H1 (cell line): ENCODE measurements around the gene LIPE. TPM values are rescaled to one million over a fixed set of nuclear protein-coding genes. Genes with fewer than 3 reads are reported as not detected.

Experiments
- CTCF ChIA-PET: fragments of 300-600 bp; sonication (Branson Sonifier 250); formaldehyde crosslinking; loops from one replicate; lab custom pipeline; 2021; ENCODE audit not compliant: partially characterized antibody; lab: Charles Lee
- POLR2A ChIA-PET: fragments of 300-600 bp; sonication (Branson Sonifier 250); formaldehyde crosslinking; loops from one replicate; lab custom pipeline; 2021; ENCODE audit warnings: inconsistent platforms; ENCODE audit not compliant: partially characterized antibody; lab: Charles Lee
- DNase-seq, 2 experiments: peaks; one replicate each; pipeline versions ENCODE4 v3.0.0 to v3.0.0-alpha.2; 2010 to 2022; ENCODE audit warnings: low spot score in 2 of 2, low read depth in 1 of 2, mixed read lengths in 1 of 2
- FAIRE-seq: peaks from 2 replicates; lab custom pipeline; 2011; peaks lifted over from hg19 to GRCh38; lab: Jason Lieb, UNC
- H2AFZ ChIP-seq: 2 replicates; pipeline ENCODE4 v1.8.1; 2012; ENCODE audit warnings: low read length, inconsistent platforms
- H2AK5ac ChIP-seq: 2 replicates; pipeline ENCODE4 v1.6.1; 2013; ENCODE audit warnings: low read depth, low read length
- H2BK120ac ChIP-seq: replicated peaks from 2 replicates; pipeline ENCODE3; 2013; ENCODE audit warnings: low read depth, low read length, inconsistent platforms
- H2BK12ac ChIP-seq: 2 replicates; pipeline ENCODE4 v1.6.1; 2013; ENCODE audit warnings: low read depth, low read length
- H2BK15ac ChIP-seq: 2 replicates; pipeline ENCODE4 v1.6.1; 2013; ENCODE audit warnings: low read length
- H2BK20ac ChIP-seq: 2 replicates; pipeline ENCODE4 v1.6.1; 2013; ENCODE audit warnings: low read length
- H2BK5ac ChIP-seq: 2 replicates; pipeline ENCODE4 v1.6.1; 2013; ENCODE audit warnings: low read depth, low read length
- H3K14ac ChIP-seq: 2 replicates; pipeline ENCODE4 v1.6.1; 2013; ENCODE audit warnings: inconsistent platforms; ENCODE audit not compliant: insufficient read length
- H3K18ac ChIP-seq: 2 replicates; pipeline ENCODE4 v1.6.1; 2013; ENCODE audit warnings: low read length; ENCODE audit errors: extremely low read depth
- H3K23ac ChIP-seq: 2 replicates; pipeline ENCODE4 v1.6.1; 2013; ENCODE audit warnings: inconsistent platforms; ENCODE audit not compliant: insufficient read length
- H3K23me2 ChIP-seq: 2 replicates; pipeline ENCODE4 v1.6.1; 2013; ENCODE audit warnings: low read depth, low read length
- H3K27ac ChIP-seq: 2 replicates; pipeline ENCODE4 v1.6.1; 2011; ENCODE audit warnings: low read depth, low read length, inconsistent platforms
- H3K27me3 ChIP-seq, 4 experiments: replicated peaks in 1 of 4; 1 replicate in 1 of 4; 2 replicates in 3 of 4; pipeline versions ENCODE4 v1.6.1 to v1.8.1; 2011 to 2013; ENCODE audit warnings: low read length in 3 of 4, mild to moderate bottlenecking in 3 of 4, inconsistent platforms in 2 of 4, mixed read lengths in 2 of 4, moderate library complexity in 1 of 4; ENCODE audit not compliant: control insufficient read depth in 3 of 4, insufficient read depth in 3 of 4; ENCODE audit errors: extremely low read depth in 1 of 4
- H3K36me3 ChIP-seq, 4 experiments: 2 replicates each; pipeline versions ENCODE4 v1.6.1 to v1.8.1; 2011 to 2013; ENCODE audit warnings: mild to moderate bottlenecking in 4 of 4, low read length in 3 of 4, moderate library complexity in 2 of 4, control low read depth in 1 of 4, inconsistent platforms in 1 of 4; ENCODE audit not compliant: insufficient read depth in 4 of 4, control insufficient read depth in 2 of 4
- H3K4ac ChIP-seq: replicated peaks from 2 replicates; pipeline ENCODE3; 2013; ENCODE audit warnings: low read length, low read depth, mixed read lengths, inconsistent platforms; ENCODE audit not compliant: insufficient read length
- H3K4me1 ChIP-seq, 4 experiments: replicated peaks in 1 of 4; 1 replicate in 1 of 4; 2 replicates in 3 of 4; pipeline versions ENCODE4 v1.6.1 to v1.8.1; 2011 to 2013; ENCODE audit warnings: low read length in 3 of 4, inconsistent platforms in 2 of 4, mixed read lengths in 1 of 4; ENCODE audit not compliant: insufficient read depth in 4 of 4, control insufficient read depth in 3 of 4
- H3K4me2 ChIP-seq, 2 experiments: 2 replicates each; pipeline versions ENCODE4 v1.6.1 to v1.8.1; 2011 to 2013; ENCODE audit warnings: low read depth in 2 of 2, low read length in 2 of 2, control low read depth in 1 of 2, inconsistent platforms in 1 of 2, mild to moderate bottlenecking in 1 of 2; ENCODE audit not compliant: insufficient read depth in 1 of 2
- H3K4me3 ChIP-seq, 4 experiments: fragments of 200-600, 300-600 bp in 1 of 4; sonication (generic), shearing (Covaris generic), sonication (Bioruptor Twin) in 1 of 4; 2 replicates each; pipeline versions ENCODE4 v1.5.1 to v1.8.1; 2011 to 2016; ENCODE audit warnings: low read length in 4 of 4, low read depth in 3 of 4, control low read depth in 2 of 4, inconsistent platforms in 2 of 4, mild to moderate bottlenecking in 2 of 4, mixed read lengths in 1 of 4, moderate library complexity in 1 of 4; ENCODE audit not compliant: insufficient read depth in 2 of 4; ENCODE audit errors: extremely low read depth in 1 of 4
- H3K56ac ChIP-seq: replicated peaks from 2 replicates; pipeline ENCODE3; 2013; ENCODE audit warnings: low read depth, mild to moderate bottlenecking, mixed read lengths, low read length, inconsistent platforms; ENCODE audit not compliant: insufficient read length
- H3K79me1 ChIP-seq: 2 replicates; pipeline ENCODE4 v1.6.1; 2013; ENCODE audit warnings: low read depth, low read length, control low read depth
- H3K79me2 ChIP-seq, 2 experiments: 2 replicates each; pipeline versions ENCODE4 v1.6.1 to v1.8.1; 2012 to 2013; ENCODE audit warnings: low read length in 2 of 2, mild to moderate bottlenecking in 2 of 2, inconsistent platforms in 1 of 2; ENCODE audit not compliant: insufficient read depth in 2 of 2, control insufficient read depth in 1 of 2
- H3K9ac ChIP-seq, 4 experiments: replicated peaks in 1 of 4; 1 replicate in 1 of 4; 2 replicates in 3 of 4; pipeline versions ENCODE4 v1.6.1 to v1.8.1; 2011 to 2013; ENCODE audit warnings: low read depth in 3 of 4, low read length in 3 of 4, control low read depth in 2 of 4, mild to moderate bottlenecking in 2 of 4, moderate library complexity in 2 of 4, inconsistent platforms in 1 of 4; ENCODE audit errors: extremely low read depth in 1 of 4
- H3K9me3 ChIP-seq, 2 experiments: 2 replicates each; pipeline versions ENCODE4 v1.6.1 to v1.8.1; 2012 to 2013; ENCODE audit warnings: mild to moderate bottlenecking in 2 of 2, moderate library complexity in 2 of 2, control low read depth in 1 of 2, inconsistent platforms in 1 of 2, low read depth in 1 of 2, low read length in 1 of 2, mixed read lengths in 1 of 2; ENCODE audit not compliant: insufficient read depth in 2 of 2
- H4K20me1 ChIP-seq, 2 experiments: replicated peaks in 1 of 2; 2 replicates each; pipeline versions ENCODE3 to v1.8.1; 2011 to 2013; ENCODE audit warnings: inconsistent platforms in 2 of 2, low read length in 2 of 2, mild to moderate bottlenecking in 1 of 2; ENCODE audit not compliant: insufficient read depth in 2 of 2, control insufficient read depth in 1 of 2
- H4K5ac ChIP-seq: 2 replicates; pipeline ENCODE4 v1.6.1; 2013; ENCODE audit warnings: low read length, low read depth, mixed read lengths, inconsistent platforms; ENCODE audit not compliant: insufficient read length
- H4K8ac ChIP-seq: 2 replicates; pipeline ENCODE4 v1.8.0; 2013; ENCODE audit warnings: mild to moderate bottlenecking, moderate library complexity, low read length, inconsistent platforms; ENCODE audit not compliant: insufficient read depth; ENCODE audit errors: extremely low read depth
- H4K91ac ChIP-seq: replicated peaks from 2 replicates; pipeline ENCODE3; 2013; ENCODE audit warnings: low read length, mixed read lengths, inconsistent platforms; ENCODE audit not compliant: insufficient read length
- CBX5 ChIP-seq: fragments of 300-800, 300-1000 bp; sonication (generic); IDR thresholded peaks from 2 replicates; pipeline ENCODE4 v1.7.1; 2016; ENCODE audit warnings: antibody characterized with exemption, low read length, low read depth
- CBX8 ChIP-seq: fragments of 300-800, 300-1000 bp; sonication (generic); IDR thresholded peaks from 2 replicates; pipeline ENCODE4 v1.7.1; 2016; ENCODE audit warnings: low read depth, low read length, borderline replicate concordance
- CHD1 ChIP-seq: IDR thresholded peaks from 2 replicates; pipeline ENCODE4 v1.6.1; 2012; ENCODE audit warnings: low read depth, low read length, improper control_type of control experiment
- CTBP2 ChIP-seq: IDR thresholded peaks from 2 replicates; pipeline ENCODE4 v1.7.0; 2011; ENCODE audit warnings: borderline replicate concordance, mild to moderate bottlenecking, moderate library complexity, mixed read lengths, low read length; ENCODE audit not compliant: insufficient read depth, insufficient read length
- JUND ChIP-seq: IDR thresholded peaks from 2 replicates; pipeline ENCODE4 v1.6.1; 2011; ENCODE audit warnings: mild to moderate bottlenecking, improper control_type of control experiment, low read length
- NANOG ChIP-seq: IDR thresholded peaks from 2 replicates; pipeline ENCODE4 v1.6.1; 2011; ENCODE audit warnings: low read length, low read depth, mild to moderate bottlenecking, inconsistent platforms; ENCODE audit not compliant: insufficient read depth, poor library complexity, severe bottlenecking
- NRF1 ChIP-seq: IDR thresholded peaks from 2 replicates; pipeline ENCODE4 v1.6.1; 2011; ENCODE audit warnings: mild to moderate bottlenecking, low read depth, low read length, improper control_type of control experiment
- POLR2A ChIP-seq, 2 experiments: IDR thresholded peaks; 1 replicate in 1 of 2; 2 replicates in 1 of 2; pipeline ENCODE4 v1.6.1; 2011; ENCODE audit warnings: low read depth in 2 of 2, low read length in 2 of 2, mild to moderate bottlenecking in 2 of 2; ENCODE audit errors: control extremely low read depth in 1 of 2
- POU5F1 ChIP-seq: IDR thresholded peaks from 2 replicates; pipeline ENCODE4 v1.6.1; 2011; ENCODE audit warnings: low read depth, mild to moderate bottlenecking, low read length, moderate library complexity
- SP2 ChIP-seq: IDR thresholded peaks from 2 replicates; pipeline ENCODE4 v1.6.1; 2012; ENCODE audit warnings: mild to moderate bottlenecking, low read length, inconsistent platforms
- USF2 ChIP-seq: IDR thresholded peaks from 2 replicates; pipeline ENCODE4 v1.6.1; 2011; ENCODE audit warnings: low read length, improper control_type of control experiment
- WGBS, 2 experiments: shearing (Covaris generic) in 1 of 2; methylation state at CpG; one replicate each; pipeline versions ENCODE4 v1.1.6 to v1.1.7; 2013 to 2015; ENCODE audit warnings: low lambda C conversion rate in 2 of 2, mixed read lengths in 2 of 2, inconsistent platforms in 1 of 2, low coverage in 1 of 2, missing lambda C conversion rate in 1 of 2; ENCODE audit not compliant: insufficient replicate concordance in 2 of 2, insufficient coverage in 1 of 2, insufficient read length in 1 of 2; ENCODE audit errors: extremely low coverage in 1 of 2, missing lambda C conversion rate in 1 of 2; 5-methylcytosine and 5-hydroxymethylcytosine counted together
- polyA plus RNA-seq, 7 experiments: library from polyadenylated mRNA; depleted of rRNA in 3 of 7; stranded (reverse) in 5 of 7; unstranded in 2 of 7; fragments of >200 nt in 5 of 7; fragments of 200-250 nt in 2 of 7; gene quantifications; 1 replicate in 5 of 7; 2 replicates in 1 of 7; 4 replicates in 1 of 7; pipeline versions ENCODE4 v1.2.1 to v1.2.3, GENCODE V29; 2011 to 2013; ENCODE audit warnings: missing spikeins in 2 of 7, mixed read lengths in 2 of 7
- total RNA-seq: library from RNA; stranded (reverse); fragmentation: NEBNext Ultra II Directional; extraction: Animal tissue kit (Norgen Biotek cat#: 25700); gene quantifications from 2 replicates; pipeline ENCODE4 v1.2.1, GENCODE V29; 2021

LIPE gene
- total and polyA plus RNA-seq, 2 of the 8 experiments (the other 6 are each of a cell fraction or from before 2014, with no cell fraction given), result 8.7 to 15.9 TPM

DNA sequence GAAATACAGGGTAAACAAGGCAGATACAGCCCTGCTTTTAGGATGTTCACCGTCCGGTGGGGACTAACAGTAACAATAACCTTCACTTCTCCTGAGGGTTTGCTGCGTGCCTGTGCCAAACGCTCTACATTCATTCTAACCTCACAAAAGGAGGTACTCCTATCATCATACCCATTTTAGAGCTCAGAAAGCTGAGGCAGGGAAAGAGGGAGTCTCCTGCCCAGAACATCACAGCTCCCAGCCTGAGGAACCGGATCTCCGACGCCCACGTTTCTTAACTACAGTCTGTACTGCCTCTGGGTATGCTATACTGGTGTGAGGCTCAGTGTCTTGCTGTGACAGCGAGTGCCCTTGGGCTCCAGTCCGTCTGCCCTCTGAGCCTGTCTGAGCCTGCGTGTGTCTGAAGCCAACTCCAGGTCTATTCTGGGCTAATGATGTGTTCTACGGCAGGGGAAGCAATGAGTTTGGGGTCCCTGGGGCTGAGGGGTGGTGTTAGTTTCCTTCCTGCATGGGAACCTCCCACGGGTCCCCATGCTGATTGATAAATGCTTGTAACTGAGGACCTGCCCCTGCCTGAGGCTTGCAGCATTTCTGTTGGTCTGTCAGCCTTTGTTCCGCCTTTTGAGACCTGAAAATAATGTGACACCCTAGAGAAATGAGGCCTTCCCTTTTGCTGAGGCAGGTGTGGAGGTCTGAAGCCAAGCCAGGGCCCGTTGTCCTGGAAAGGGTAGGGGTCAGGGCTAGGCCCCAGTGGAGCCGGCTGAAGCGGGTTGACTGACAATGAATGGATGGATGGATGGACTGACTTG, 4.9 kb downstream of the LIPE start:
- no peak overlapping the region for H2BK5ac ChIP-seq
- H2BK120ac ChIP-seq, result no peak overlapping the region
- H2BK12ac ChIP-seq, result peak overlapping the region; percentile 80; the same call in 1 of the 2 replicates
- no peak for DNase-seq
- no peak overlapping the region for H3K23ac ChIP-seq
- H4K20me1 ChIP-seq, result peaks cover 7 to 16% of the 10 kb centered on the region in 2 experiments
- H3K27me3 ChIP-seq, result peaks cover 13 to 41% (median 35%) of the 10 kb centered on the region in 4 experiments
- peaks cover 4 to 9% of the 10 kb centered on the region in 2 experiments for H3K9me3 ChIP-seq
- H2AK5ac ChIP-seq, result no peak overlapping the region
- no peak overlapping the region for H4K91ac ChIP-seq
- FAIRE-seq, result no peak
- H3K9ac ChIP-seq, result no peak overlapping the region
- no peak overlapping the region for H4K5ac ChIP-seq
- H2BK20ac ChIP-seq, result no peak overlapping the region
- H3K4me3 ChIP-seq, result peak overlapping the region; percentile 58 to 68 (median 64)
- H3K4me2 ChIP-seq, result peak overlapping the region; percentile 77 to 89
- 87% methylated on average over 17 of the region's 17 CpGs; no CpG with 5 or more reads in 1 of the 2 experiments for WGBS, 2 experiments
- H2AFZ ChIP-seq, result no peak overlapping the region
- ChIA-PET POLR2A (interaction anchor here (0.5 to 3.1 kb wide), 10 partner anchors 10 to 52 kb away, joined by 3 to 24 read pairs (median 6); no protein-coding TSS in a partner anchor), CTCF (interaction anchor here (0.5 to 10.3 kb wide), 7 partner anchors 13 to 1631 kb away, joined by 3 to 101 read pairs (median 16); partner anchors contain the start of gene CXCL17)
- no peaks in the 10 kb centered on the region for H3K79me1 ChIP-seq
- H3K23me2 ChIP-seq, result peaks cover 7% of the 10 kb centered on the region; the same call in 1 of the 2 replicates
- peak overlapping the region; percentile 66; the same call in 1 of the 2 replicates for H4K8ac ChIP-seq
- no peak overlapping the region for H3K18ac ChIP-seq
- H3K79me2 ChIP-seq, result no peaks in the 10 kb centered on the region
- H3K14ac ChIP-seq, result no peak overlapping the region
- peaks cover 0 to 13% (median 4%) of the 10 kb centered on the region in 4 experiments; a peak in 5 of 7 replicates for H3K4me1 ChIP-seq
- H3K56ac ChIP-seq, result no peak overlapping the region
- no peaks in the 10 kb centered on the region for H3K36me3 ChIP-seq
- peak overlapping the region; percentile 88 for H2BK15ac ChIP-seq
- H3K4ac ChIP-seq, result no peak overlapping the region
- H3K27ac ChIP-seq, result no peak overlapping the region
- TF ChIP-seq NANOG (no peak), JUND (no peak), SP2 (no peak), CBX8 (no peak), CHD1 (no peak), NRF1 (no peak), POLR2A (IDR thresholded peaks at IDR 0.05; ENCODE audit: control extremely low read depth in 1 of 2, low read depth in 2 of 2, low read length in 2 of 2) (no peak; a peak in 1 of 3 replicates), USF2 (no peak), CBX5 (no peak), POU5F1 (no peak), CTBP2 (no peak)
